H1 (cell line): ENCODE results near the gene CXCL11. TPM values are rescaled to one million over a fixed set of nuclear protein-coding genes. Genes with fewer than 3 reads are reported as not detected.

Experiments
- CHD7 ChIP-seq: fragments of 300-600 bp; sonication (generic); IDR thresholded peaks from 2 replicates; pipeline ENCODE4 v1.7.1; 2012; ENCODE audit warnings: low read length, moderate library complexity, mild to moderate bottlenecking, inconsistent platforms; ENCODE audit not compliant: insufficient replicate concordance
- RBBP5 ChIP-seq: IDR thresholded peaks from 2 replicates; pipeline ENCODE4 v1.7.1; 2012; ENCODE audit warnings: low read depth, mild to moderate bottlenecking, inconsistent platforms, low read length, moderate library complexity, borderline replicate concordance
- RNF2 ChIP-seq: fragments of 200-900, 300-1000 bp; sonication (generic); IDR thresholded peaks from 2 replicates; pipeline ENCODE4 v1.7.1; 2016; ENCODE audit warnings: borderline replicate concordance, low read depth, mild to moderate bottlenecking, antibody characterized with exemption, low read length; ENCODE audit not compliant: poor library complexity, severe bottlenecking; ENCODE audit errors: missing control alignments
- SIRT6 ChIP-seq: IDR thresholded peaks from one replicate; pipeline ENCODE4 v1.7.1; 2012; ENCODE audit warnings: low read length, inconsistent platforms
- polyA plus RNA-seq, 7 experiments: library from polyadenylated mRNA; depleted of rRNA in 3 of 7; stranded (reverse) in 5 of 7; unstranded in 2 of 7; fragments of >200 nt in 5 of 7; fragments of 200-250 nt in 2 of 7; gene quantifications; 1 replicate in 5 of 7; 2 replicates in 1 of 7; 4 replicates in 1 of 7; pipeline versions ENCODE4 v1.2.1 to v1.2.3, GENCODE V29; 2011 to 2013; ENCODE audit warnings: missing spikeins in 2 of 7, mixed read lengths in 2 of 7
- total RNA-seq: library from RNA; stranded (reverse); fragmentation: NEBNext Ultra II Directional; extraction: Animal tissue kit (Norgen Biotek cat#: 25700); gene quantifications from 2 replicates; pipeline ENCODE4 v1.2.1, GENCODE V29; 2021

The CXCL11 gene
- total and polyA plus RNA-seq, 2 of the 8 experiments (the other 6 are each of a cell fraction or from before 2014, with no cell fraction given): 0.18 TPM; not detected in 1

GRCh38 chr4:76002176-76002575 lies 33.7 kb downstream of the CXCL11 start (continued):
- no peak for TF ChIP-seq CHD7
- no peak for TF ChIP-seq SIRT6
- TF ChIP-seq RBBP5: no peak
- no peak for TF ChIP-seq RNF2
